ENCODE measurements around the gene DBNL. TPM values are rescaled to one million over a fixed set of nuclear protein-coding genes. Genes with fewer than 3 reads are reported as not detected.
"Not testable (repeated sequence)": the region's sequence is repeated elsewhere in the genome, so short reads cannot be mapped to it uniquely, and the experiment has no call there.

DBNL gene
- total RNA-seq, 1 donor from 2014 or later, result 95.5 TPM

GRCh38 chr7:44031319-44031718, 13.2 kb upstream of the DBNL start:
- not testable (repeated sequence) for H3K9me3 Mint-ChIP-seq (ENCODE audit: low read depth); H3K36me3 Mint-ChIP-seq (ENCODE audit: low read depth); H3K4me1 Mint-ChIP-seq (ENCODE audit: low read depth); DNase-seq (ENCODE audit: low spot score); H3K4me3 Mint-ChIP-seq (ENCODE audit: unreplicated experiment); H3K27me3 Mint-ChIP-seq (ENCODE audit: low read depth); H3K27ac Mint-ChIP-seq (ENCODE audit: unreplicated experiment)

GRCh38 chr7:44032031-44032430, 12.5 kb upstream of the DBNL start:
- not testable (repeated sequence) for H3K4me3 Mint-ChIP-seq (ENCODE audit: unreplicated experiment); DNase-seq (ENCODE audit: low spot score); H3K9me3 Mint-ChIP-seq (ENCODE audit: low read depth); H3K27ac Mint-ChIP-seq (ENCODE audit: unreplicated experiment); H3K4me1 Mint-ChIP-seq (ENCODE audit: low read depth); H3K27me3 Mint-ChIP-seq (ENCODE audit: low read depth); H3K36me3 Mint-ChIP-seq (ENCODE audit: low read depth)

- not testable (repeated sequence) for H3K36me3 Mint-ChIP-seq (ENCODE audit: low read depth); H3K27me3 Mint-ChIP-seq (ENCODE audit: low read depth); H3K4me1 Mint-ChIP-seq (ENCODE audit: low read depth); DNase-seq (ENCODE audit: low spot score); H3K27ac Mint-ChIP-seq (ENCODE audit: unreplicated experiment); H3K4me3 Mint-ChIP-seq (ENCODE audit: unreplicated experiment); H3K9me3 Mint-ChIP-seq (ENCODE audit: low read depth)
Measured at GRCh38 chr7:44033971-44034844, 10.3 kb upstream of the DBNL start.

- DNase-seq (ENCODE audit: low spot score); H3K4me3 Mint-ChIP-seq (ENCODE audit: unreplicated experiment); H3K27me3 Mint-ChIP-seq (ENCODE audit: low read depth); H3K9me3 Mint-ChIP-seq (ENCODE audit: low read depth); H3K36me3 Mint-ChIP-seq (ENCODE audit: low read depth); H3K27ac Mint-ChIP-seq (ENCODE audit: unreplicated experiment); H3K4me1 Mint-ChIP-seq (ENCODE audit: low read depth): not testable (repeated sequence)
Measured at GRCh38 chr7:44036364-44036763, 8.1 kb upstream of the DBNL start.

- not testable (repeated sequence) for DNase-seq (ENCODE audit: low spot score); H3K36me3 Mint-ChIP-seq (ENCODE audit: low read depth)
Measured at GRCh38 chr7:44037951-44038350, 6.6 kb upstream of the DBNL start.

GRCh38 chr7:44038553-44038952, 5.9 kb upstream of the DBNL start:
- H3K27ac Mint-ChIP-seq (ENCODE audit: unreplicated experiment); H3K36me3 Mint-ChIP-seq (ENCODE audit: low read depth); DNase-seq (ENCODE audit: low spot score); H3K27me3 Mint-ChIP-seq (ENCODE audit: low read depth); H3K4me3 Mint-ChIP-seq (ENCODE audit: unreplicated experiment); H3K9me3 Mint-ChIP-seq (ENCODE audit: low read depth); H3K4me1 Mint-ChIP-seq (ENCODE audit: low read depth): not testable (repeated sequence)

More at GRCh38 chr7:44037951-44038350, 6.6 kb upstream of the DBNL start:
- H3K27ac Mint-ChIP-seq (ENCODE audit: unreplicated experiment); H3K9me3 Mint-ChIP-seq (ENCODE audit: low read depth); H3K4me1 Mint-ChIP-seq (ENCODE audit: low read depth); H3K4me3 Mint-ChIP-seq (ENCODE audit: unreplicated experiment); H3K27me3 Mint-ChIP-seq (ENCODE audit: low read depth): not testable (repeated sequence)

- DNase-seq (ENCODE audit: low spot score); H3K27me3 Mint-ChIP-seq (ENCODE audit: low read depth); H3K9me3 Mint-ChIP-seq (ENCODE audit: low read depth); H3K36me3 Mint-ChIP-seq (ENCODE audit: low read depth); H3K4me1 Mint-ChIP-seq (ENCODE audit: low read depth): not testable (repeated sequence)
- Mint-ChIP-seq H3K27ac (ENCODE audit: unreplicated experiment) (peak overlapping the region; percentile 27), H3K4me3 (ENCODE audit: unreplicated experiment) (peak overlapping the region; percentile 64)
Measured at GRCh38 chr7:44038961-44039558, 5.4 kb upstream of the DBNL start.

GRCh38 chr7:44039800-44040492, 4.6 kb upstream of the DBNL start:
- H3K4me3 Mint-ChIP-seq (ENCODE audit: unreplicated experiment), result peak overlapping the region; percentile 12
- H3K9me3 Mint-ChIP-seq (ENCODE audit: low read depth), result not testable (repeated sequence)

GRCh38 chr7:44040493-44040891, 4.0 kb upstream of the DBNL start:
- H3K9me3 Mint-ChIP-seq (ENCODE audit: low read depth); H3K36me3 Mint-ChIP-seq (ENCODE audit: low read depth); H3K27me3 Mint-ChIP-seq (ENCODE audit: low read depth); DNase-seq (ENCODE audit: low spot score); H3K27ac Mint-ChIP-seq (ENCODE audit: unreplicated experiment): not testable (repeated sequence)
- TF ChIP-seq CTCF (IDR thresholded peaks at IDR 0.05), result peak; percentile 56
- Mint-ChIP-seq H3K4me3 (ENCODE audit: unreplicated experiment) (peak overlapping the region; percentile 45), H3K4me1 (ENCODE audit: low read depth) (peaks cover 12% of the 10 kb centered on the region)

More at GRCh38 chr7:44039800-44040492, 4.6 kb upstream of the DBNL start:
- not testable (repeated sequence) for H3K27me3 Mint-ChIP-seq (ENCODE audit: low read depth); H3K36me3 Mint-ChIP-seq (ENCODE audit: low read depth); DNase-seq (ENCODE audit: low spot score); H3K27ac Mint-ChIP-seq (ENCODE audit: unreplicated experiment); H3K4me1 Mint-ChIP-seq (ENCODE audit: low read depth)

Data from chondrocyte (in vitro differentiated cells).